ENCODE measurements around the gene ZSCAN12. TPM values are rescaled to one million over a fixed set of nuclear protein-coding genes. Genes with fewer than 3 reads are reported as not detected.

Gene ZSCAN12
- total RNA-seq, 1 donor, result 10.1 TPM

- Histone ChIP-seq H2AFZ (ENCODE audit: low read length) (peak overlapping the region; percentile 18), H3K9me3 (ENCODE audit: low read depth, low read length) (no peaks in the 10 kb centered on the region), H3K27ac (ENCODE audit: low read depth, low read length) (peak overlapping the region; percentile 80), H3K36me3 (ENCODE audit: insufficient read depth, low read length) (no peaks in the 10 kb centered on the region), H4K20me1 (ENCODE audit: insufficient read depth, low read length) (peaks cover 4% of the 10 kb centered on the region), H3K4me1 (ENCODE audit: insufficient read depth, low read length) (peaks cover 30% of the 10 kb centered on the region), H3K4me3 (ENCODE audit: insufficient read depth, low read length) (no peak overlapping the region), H3K4me2 (ENCODE audit: insufficient read depth, low read length) (no peak overlapping the region), H3K27me3 (ENCODE audit: insufficient read depth, low read length) (no peaks in the 10 kb centered on the region), H3K79me2 (ENCODE audit: insufficient read depth, low read length) (peaks cover 57% of the 10 kb centered on the region)
- DNase-seq (ENCODE audit: insufficient read length, low spot score, missing footprints), result peak; percentile 62
- no peak for TF ChIP-seq CTCF (IDR thresholded peaks at IDR 0.05; ENCODE audit: extremely low read depth, low read depth, low read length)
These were observed 45.4 kb downstream of the ZSCAN12 start for GRCh38 chr6:28353981-28354676.

GRCh38 chr6:28353356-28353755 lies 46.2 kb downstream of the ZSCAN12 start:
- no peak for DNase-seq (ENCODE audit: insufficient read length, low spot score, missing footprints)
- TF ChIP-seq CTCF (IDR thresholded peaks at IDR 0.05; ENCODE audit: extremely low read depth, low read depth, low read length), result no peak
- no peak overlapping the region for H3K27ac ChIP-seq (ENCODE audit: low read depth, low read length)
- H3K4me2 ChIP-seq (ENCODE audit: insufficient read depth, low read length), result no peak overlapping the region
- no peaks in the 10 kb centered on the region for H3K36me3 ChIP-seq (ENCODE audit: insufficient read depth, low read length)
- H3K79me2 ChIP-seq (ENCODE audit: insufficient read depth, low read length), result peaks cover 57% of the 10 kb centered on the region
- H3K27me3 ChIP-seq (ENCODE audit: insufficient read depth, low read length), result no peaks in the 10 kb centered on the region
- H2AFZ ChIP-seq (ENCODE audit: low read length), result no peak overlapping the region
- no peaks in the 10 kb centered on the region for H3K9me3 ChIP-seq (ENCODE audit: low read depth, low read length)
- peaks cover 30% of the 10 kb centered on the region for H3K4me1 ChIP-seq (ENCODE audit: insufficient read depth, low read length)
- H4K20me1 ChIP-seq (ENCODE audit: insufficient read depth, low read length), result peaks cover 4% of the 10 kb centered on the region
- H3K4me3 ChIP-seq (ENCODE audit: insufficient read depth, low read length), result no peak overlapping the region

GRCh38 chr6:28351493-28351925 lies 48.0 kb downstream of the ZSCAN12 start:
- Histone ChIP-seq H3K4me3 (ENCODE audit: insufficient read depth, low read length) (no peak overlapping the region), H2AFZ (ENCODE audit: low read length) (no peak overlapping the region), H3K4me1 (ENCODE audit: insufficient read depth, low read length) (peaks cover 30% of the 10 kb centered on the region), H3K4me2 (ENCODE audit: insufficient read depth, low read length) (no peak overlapping the region), H4K20me1 (ENCODE audit: insufficient read depth, low read length) (peaks cover 4% of the 10 kb centered on the region), H3K27ac (ENCODE audit: low read depth, low read length) (no peak overlapping the region), H3K9me3 (ENCODE audit: low read depth, low read length) (no peaks in the 10 kb centered on the region), H3K36me3 (ENCODE audit: insufficient read depth, low read length) (no peaks in the 10 kb centered on the region), H3K27me3 (ENCODE audit: insufficient read depth, low read length) (peaks cover 8% of the 10 kb centered on the region), H3K79me2 (ENCODE audit: insufficient read depth, low read length) (peaks cover 49% of the 10 kb centered on the region)
- DNase-seq (ENCODE audit: insufficient read length, low spot score, missing footprints), result no peak
- no peak for TF ChIP-seq CTCF (IDR thresholded peaks at IDR 0.05; ENCODE audit: extremely low read depth, low read depth, low read length)

GRCh38 chr6:28351087-28351486 lies 48.5 kb downstream of the ZSCAN12 start:
- Histone ChIP-seq H3K4me2 (ENCODE audit: insufficient read depth, low read length) (peak overlapping the region; percentile 91), H3K9me3 (ENCODE audit: low read depth, low read length) (no peaks in the 10 kb centered on the region), H3K4me3 (ENCODE audit: insufficient read depth, low read length) (no peak overlapping the region), H3K36me3 (ENCODE audit: insufficient read depth, low read length) (no peaks in the 10 kb centered on the region), H3K27me3 (ENCODE audit: insufficient read depth, low read length) (peaks cover 10% of the 10 kb centered on the region), H3K79me2 (ENCODE audit: insufficient read depth, low read length) (peaks cover 46% of the 10 kb centered on the region), H2AFZ (ENCODE audit: low read length) (no peak overlapping the region), H3K4me1 (ENCODE audit: insufficient read depth, low read length) (peaks cover 30% of the 10 kb centered on the region), H3K27ac (ENCODE audit: low read depth, low read length) (no peak overlapping the region), H4K20me1 (ENCODE audit: insufficient read depth, low read length) (peaks cover 4% of the 10 kb centered on the region)
- TF ChIP-seq CTCF (IDR thresholded peaks at IDR 0.05; ENCODE audit: extremely low read depth, low read depth, low read length), result no peak
- DNase-seq (ENCODE audit: insufficient read length, low spot score, missing footprints), result no peak

Measured in osteoblast (primary cell).